Hematopoietic multipotent progenitor cell treated with erythropoietin and hydrocortisone succinate and interleukin-3 and kit ligand, for 8 days (in vitro differentiated cells): ENCODE measurements around the gene THEMIS.
"Not testable (repeated sequence)": the region's sequence is repeated elsewhere in the genome, so short reads cannot be mapped to it uniquely, and the experiment has no call there.

ENCODE experiments used
- DNase-seq: peaks from one replicate; pipeline ENCODE4 v3.0.0-alpha.2; 2015

THEMIS gene

DNA sequence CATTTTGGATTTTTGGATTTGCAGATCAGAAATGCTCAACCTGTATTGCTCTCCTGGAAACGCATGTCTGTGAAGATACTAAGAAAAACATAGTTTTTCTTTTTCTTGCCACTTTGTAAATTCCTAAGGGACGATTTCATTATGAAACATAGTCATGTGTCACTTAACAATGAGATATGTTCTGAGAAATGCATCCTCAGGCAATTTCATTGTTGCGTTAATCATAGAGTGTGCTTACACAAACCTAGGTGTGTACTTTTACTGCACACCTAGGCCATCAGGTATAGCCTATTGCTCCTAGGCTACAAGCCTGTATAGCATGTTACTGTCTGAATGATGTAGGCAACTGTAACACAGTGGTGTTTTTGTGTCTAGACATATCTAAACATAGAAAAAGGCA is 13.4 kb upstream of the THEMIS start:
- no peak for DNase-seq

DNA sequence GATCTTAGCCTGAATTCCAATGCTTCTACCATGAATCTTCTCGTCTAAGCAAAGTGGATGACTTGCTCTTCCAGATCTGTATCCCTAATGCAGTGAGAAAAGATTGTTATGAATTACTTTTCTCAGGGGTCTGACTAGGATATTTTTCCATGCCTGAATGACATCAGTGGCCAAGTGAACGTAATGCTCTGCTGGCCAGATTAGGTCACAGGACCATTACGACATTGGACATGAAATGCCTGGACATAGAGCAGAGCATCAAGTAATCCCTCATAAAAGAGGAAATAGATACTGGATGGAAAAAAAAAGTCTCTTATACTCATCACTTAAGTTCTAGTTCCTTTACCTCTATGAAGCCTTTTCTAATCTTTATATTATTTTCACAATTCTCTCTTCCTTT is 12.1 kb upstream of the THEMIS start:
- DNase-seq, result no peak

DNA sequence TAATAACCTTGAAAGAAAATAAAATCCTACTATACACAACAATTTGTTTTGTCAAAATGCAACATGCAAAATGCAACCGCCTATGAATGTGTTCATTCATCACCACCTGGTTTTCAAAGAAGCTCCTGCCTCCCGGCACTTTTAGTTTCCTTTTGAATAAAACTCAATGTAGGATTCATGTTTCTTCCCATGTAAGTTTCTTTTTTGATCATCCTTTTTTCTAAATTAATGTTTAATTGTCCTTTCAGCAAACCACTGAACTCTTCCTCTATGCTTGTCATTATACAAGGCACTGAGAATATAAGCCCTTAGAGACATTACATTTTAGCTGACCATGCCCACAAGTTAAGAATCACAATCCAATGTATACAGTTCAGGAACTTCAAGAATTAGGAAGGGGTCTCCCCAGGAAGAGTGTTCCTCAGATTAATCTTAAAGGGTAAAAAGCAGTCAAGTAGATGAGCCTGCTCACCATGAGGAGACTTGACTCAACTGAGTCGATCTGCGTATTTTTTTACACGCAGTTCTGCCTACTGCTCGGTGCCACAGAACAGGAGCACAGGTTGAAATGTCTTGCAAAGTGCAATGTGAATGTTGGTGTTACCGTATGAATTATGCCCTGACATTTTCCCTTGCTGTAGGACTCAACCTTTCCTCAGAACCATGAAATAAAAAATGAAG is 7.2 kb upstream of the THEMIS start:
- no peak for DNase-seq

DNA sequence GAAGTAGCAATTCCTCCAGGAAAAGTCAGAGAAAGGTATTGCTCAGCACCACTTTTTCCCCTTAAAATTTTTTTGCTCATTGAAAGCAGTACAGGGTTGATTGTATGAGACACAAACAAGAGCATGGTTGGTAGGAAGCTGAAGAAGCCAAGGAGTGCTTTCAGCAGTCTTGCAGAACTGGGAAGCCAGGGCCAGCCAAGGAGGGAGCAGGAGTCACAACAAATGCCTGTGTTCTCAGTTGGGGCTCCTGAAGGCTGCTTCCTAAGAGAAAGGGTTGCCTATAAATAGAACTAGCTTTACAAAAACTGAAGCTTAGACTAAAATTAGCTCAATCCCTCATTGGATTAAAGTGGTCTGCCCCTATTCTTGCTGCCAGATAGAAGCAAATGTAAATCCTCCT is 3.3 kb upstream of the THEMIS start:
- DNase-seq, result no peak

DNA sequence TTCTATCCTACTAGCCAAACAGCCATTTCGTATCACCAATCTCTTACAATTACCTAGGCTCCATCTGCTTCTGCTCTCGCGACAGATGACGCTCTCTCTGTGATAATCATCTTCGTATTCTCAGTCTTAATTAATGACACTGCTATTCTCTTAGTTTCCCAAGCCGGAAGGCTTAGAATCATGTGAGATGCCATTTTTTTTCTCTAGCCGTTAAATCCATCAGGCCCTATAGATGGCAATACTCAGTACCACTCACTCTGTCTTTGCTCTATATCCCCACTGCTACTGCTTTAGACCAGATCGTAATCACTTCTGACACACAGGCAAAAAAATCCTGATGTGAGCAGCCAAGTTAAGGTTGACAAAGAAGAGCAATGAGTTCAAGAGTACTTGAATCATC is 2.1 kb upstream of the THEMIS start:
- DNase-seq, result no peak

DNA sequence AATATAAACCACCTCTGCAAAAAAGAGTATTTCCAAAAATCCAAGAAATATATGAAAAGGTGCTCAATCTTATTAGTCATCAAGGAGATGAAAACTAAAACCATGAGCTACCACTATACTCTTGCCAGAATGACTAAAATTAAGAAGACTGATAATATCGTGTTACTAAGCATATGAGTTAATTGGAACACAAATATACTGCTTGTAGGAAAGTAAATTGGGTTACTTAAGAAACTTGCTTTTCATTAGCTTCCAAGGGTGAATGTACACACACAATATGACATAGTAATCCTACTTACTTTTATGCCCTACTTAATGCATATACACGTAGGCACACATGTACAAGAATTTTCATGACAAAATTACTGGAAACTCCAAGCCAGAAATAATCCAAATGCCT is 3.4 kb downstream of the THEMIS start:
- DNase-seq, result no peak

DNA sequence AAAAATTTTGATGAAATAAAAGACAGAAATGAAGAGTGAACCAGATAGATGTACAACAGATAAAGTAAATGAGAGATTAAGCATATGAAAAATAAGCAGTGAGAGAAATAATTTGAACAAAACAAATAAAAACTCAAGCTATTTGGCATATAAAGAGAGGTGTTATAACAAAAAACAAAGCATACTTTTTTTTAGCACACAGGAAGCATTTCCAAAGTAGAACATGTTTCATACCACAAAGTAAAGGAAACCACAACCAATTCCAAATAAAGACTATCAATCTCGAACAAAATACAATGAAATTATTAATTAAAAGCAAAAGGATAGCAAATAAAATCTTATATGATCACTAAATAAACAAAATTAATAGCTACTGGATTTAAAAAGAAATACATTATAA is 6.8 kb downstream of the THEMIS start:
- no peak for DNase-seq

DNA sequence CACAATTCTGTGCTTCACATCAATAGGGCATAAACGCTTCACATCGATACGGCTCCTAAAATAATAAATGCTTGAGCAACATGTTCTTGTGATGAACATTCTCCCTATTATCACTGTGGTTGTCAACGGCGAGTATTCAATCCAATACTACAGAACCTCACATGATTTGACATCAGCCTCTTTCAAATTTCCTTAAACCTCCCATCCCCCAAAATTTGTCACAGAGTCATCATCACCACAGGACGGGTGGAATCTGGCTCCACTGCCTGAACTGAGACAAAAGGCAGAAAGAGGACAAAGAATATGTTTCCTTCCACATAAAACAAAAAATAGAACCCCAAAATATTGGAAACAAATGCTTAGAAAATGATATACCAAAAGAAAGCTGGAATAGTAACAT is 7.3 kb downstream of the THEMIS start:
- DNase-seq, result no peak

DNA sequence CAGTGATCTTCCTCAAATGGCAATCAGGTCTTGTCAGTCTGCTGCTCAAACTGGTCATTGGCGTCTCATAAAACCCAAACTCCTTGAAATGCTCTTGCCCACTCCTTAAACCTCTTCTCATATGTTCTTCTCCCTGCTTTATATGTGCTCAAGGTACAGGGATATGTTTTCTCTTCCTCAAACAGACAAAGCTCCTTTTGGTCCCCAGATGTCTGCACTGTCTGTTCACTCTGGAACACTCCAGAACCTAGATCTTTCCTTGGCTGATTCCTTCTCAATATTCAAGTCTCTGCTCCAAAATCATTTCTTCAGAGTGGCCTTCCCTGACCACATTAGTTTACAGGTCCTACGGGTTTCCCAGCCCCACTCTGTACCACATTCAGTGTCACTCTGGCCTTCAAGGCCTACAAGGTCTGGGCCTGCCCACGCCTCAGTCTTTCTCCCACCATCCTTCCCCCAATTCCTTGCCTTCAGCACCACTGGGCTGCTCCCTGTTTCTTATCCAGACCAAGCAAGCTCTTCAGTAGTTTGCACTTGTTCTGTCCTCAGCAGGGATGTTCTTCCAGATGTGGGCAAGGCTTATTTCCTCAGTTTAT is 9.0 kb downstream of the THEMIS start:
- no peak for DNase-seq

DNA sequence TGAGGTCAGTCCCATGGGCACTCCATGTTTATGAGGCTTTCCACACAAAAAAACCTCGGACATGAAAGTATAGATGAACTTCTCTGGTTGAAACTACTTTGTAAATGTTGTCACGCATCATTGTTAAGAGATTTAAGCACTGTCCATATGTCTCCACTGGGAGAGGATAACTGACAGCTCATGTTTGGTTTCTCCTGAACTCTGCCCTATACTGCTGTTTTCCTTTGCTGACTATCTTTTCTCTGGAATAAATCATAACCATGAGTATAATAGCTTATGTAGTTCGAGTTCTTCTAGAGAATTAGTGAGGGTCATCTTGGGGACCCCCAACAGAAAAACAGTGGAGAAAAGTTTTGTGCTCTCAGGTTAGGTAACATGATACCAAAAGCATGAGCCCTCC is 14.3 kb downstream of the THEMIS start:
- DNase-seq, result no peak

DNA sequence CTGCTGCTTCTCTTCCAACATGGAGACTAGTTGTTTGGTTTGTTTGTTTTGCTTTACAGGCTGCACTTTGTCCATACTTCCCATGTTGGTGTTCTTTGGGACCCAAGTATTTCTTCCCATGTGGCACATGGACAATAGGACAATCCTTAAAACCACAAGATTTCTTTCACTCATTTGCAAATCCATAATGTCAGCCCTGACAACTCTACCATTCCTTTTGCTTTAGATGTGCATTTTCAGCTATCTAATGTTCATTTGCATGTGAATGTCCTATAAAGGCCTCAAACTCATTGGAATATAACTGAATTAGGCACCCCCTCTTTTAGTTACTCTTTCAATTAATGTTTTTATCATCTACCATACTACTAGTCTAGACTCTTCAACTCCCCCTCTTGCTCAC is 16.7 kb downstream of the THEMIS start:
- no peak for DNase-seq

DNA sequence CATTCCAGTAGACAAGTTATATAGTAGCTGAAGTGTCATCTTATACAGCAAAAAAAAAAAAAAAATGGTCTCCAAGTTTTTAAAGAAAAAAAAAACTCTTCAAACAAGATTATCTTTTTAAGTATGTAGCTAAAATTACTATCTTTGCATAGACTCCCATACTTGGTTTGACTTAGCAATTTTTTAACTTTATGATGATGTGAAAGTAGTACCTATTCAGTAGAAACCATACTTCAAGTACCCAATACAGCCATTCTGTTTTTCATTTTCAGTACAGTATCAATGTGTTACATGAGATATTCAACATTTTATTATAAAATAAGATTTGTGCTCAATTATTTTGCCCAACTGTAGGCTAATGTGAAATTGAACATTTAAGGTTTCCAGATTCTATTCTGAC is 18.9 kb downstream of the THEMIS start:
- DNase-seq, result not testable (repeated sequence)

DNA sequence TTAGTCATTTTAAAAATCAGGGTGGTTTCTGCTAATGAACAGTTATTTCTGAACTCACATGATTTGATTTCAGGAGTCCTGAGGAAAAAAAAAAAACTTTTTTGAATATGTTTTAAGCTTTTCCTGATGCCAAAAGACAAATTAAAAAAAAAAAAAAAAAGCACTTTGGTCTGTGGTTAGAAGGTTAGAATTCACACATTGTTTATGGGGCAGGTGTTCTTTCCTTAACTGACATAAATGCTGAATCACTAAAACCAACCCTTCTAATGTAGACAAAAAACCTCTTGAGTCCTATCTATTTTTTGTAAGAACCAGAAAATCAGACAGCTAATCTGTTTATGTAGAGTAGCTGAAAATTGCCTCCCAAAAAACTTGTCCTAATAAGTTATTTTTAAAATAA is 20.4 kb downstream of the THEMIS start:
- DNase-seq, result no peak

DNA sequence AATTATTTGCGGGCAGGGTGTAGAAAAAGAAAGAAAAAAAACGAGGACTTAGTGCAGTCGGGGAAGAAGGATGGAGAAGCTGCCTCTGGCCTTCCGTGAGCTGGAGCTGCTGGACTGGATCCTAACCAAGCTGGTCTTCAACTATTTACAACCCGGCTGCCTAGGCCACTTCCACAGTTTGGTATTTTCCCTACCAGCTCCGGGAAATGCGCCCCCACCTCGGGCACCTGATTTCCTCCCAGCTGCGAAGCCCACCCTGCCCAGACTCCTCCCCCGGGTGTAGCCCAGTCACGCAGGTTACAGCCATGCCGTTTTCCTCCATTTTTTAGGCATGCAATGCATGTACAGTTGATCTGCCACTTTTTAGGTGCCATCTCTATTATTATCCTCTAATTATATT is 21.2 kb downstream of the THEMIS start:
- no peak for DNase-seq

DNA sequence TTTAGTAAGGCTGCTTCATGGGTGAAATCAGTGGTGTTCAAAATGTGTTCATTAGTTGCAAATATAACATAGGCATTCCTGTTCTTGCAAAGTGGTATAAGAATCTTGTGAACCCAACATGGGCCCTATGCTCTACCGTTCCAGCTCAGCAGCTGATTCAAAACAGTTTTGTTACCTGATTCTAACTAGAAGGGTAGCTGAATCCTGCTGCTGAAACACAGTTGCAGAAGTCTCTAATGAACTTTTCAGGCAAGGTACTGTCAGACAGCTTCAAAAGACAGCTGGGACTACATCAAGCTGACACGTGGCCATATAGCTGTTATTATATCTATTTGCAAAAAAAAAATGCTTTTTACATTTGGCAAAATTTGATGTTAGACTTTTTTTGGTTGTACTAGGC is 22.7 kb downstream of the THEMIS start:
- DNase-seq, result no peak

DNA sequence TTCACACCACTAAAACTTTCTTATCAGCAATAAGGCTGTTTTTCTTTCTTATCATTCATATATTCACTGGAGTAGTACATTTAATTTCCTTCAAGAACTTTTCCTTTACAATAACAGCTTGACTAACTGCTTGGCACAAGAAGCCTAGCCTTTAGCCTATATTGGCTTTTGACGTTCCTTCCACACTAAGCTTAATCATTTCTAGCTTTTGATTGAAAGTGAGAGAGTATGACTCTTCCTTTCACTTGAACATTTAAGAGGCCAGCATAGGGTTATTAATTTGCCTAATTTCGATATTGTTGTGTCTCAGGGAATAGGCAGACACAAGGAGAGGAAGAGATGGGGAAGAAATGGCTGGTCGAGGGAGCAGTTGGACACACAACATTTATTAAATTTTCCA is 23.6 kb downstream of the THEMIS start:
- no peak for DNase-seq

DNA sequence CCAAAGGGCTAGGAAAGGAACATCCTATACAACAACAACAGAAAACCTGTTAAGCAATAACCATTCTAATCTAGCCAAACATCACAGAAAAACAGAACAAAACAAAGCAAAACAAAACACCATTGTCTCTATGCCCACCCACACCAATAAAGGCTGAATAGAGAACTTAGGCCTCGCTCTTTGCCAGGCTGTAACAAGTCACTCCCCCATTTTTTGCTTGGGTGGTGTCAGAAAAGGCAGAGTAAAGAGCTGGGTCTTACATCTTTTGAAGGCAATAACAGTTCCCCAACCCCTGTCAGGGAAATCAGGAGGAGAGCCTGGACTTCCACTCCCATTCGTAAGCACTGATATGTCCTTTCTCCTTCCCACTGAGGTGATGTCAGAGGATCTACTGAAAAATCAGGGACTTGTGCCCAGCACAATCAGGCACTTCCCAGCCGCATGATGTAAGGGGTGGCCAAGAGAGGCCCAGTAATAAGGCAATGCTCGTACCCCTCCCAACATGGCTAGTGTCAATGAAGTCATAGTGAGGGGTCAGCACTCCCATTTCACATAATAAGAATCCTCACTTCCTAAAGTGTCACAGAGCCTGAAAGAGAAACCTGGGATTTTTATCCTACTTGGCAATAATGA is 31.0 kb downstream of the THEMIS start:
- no peak for DNase-seq

DNA sequence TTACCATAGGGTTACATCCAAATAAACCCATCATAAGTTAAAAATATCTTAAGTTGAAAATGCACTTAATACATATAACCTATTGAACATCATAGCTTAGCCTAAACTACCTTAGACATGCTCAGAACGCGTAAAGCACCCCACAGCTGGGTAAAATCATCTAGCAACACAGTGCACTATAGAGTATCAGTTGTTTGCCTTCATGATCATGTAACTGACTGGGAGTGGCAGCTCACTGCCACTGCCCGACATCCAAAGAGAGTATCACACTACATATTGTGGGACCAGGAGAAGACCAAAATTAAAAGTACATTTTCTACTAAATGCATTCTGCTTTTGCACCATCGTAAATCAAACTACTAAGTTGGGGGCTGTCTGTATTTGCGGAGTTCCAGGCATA is 31.7 kb downstream of the THEMIS start:
- no peak for DNase-seq

DNA sequence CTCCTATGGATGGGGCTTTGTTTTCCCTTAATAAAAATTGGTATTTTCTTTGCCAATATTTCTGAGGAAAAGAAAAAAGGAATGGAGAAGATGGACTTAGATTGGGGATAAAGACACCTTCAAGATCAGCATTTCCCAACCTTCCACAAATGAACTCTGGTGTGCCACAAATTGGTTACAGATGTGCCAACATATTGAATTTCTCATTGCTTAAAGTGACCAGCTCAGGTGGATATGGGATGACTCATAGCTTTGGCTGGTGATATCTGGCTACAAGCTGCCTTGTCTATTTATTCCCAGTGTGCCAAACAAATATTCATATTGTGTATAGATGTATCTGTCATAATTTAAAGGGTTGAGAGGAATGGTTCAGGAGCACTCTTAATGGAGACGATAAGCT is 32.5 kb downstream of the THEMIS start:
- no peak for DNase-seq

DNA sequence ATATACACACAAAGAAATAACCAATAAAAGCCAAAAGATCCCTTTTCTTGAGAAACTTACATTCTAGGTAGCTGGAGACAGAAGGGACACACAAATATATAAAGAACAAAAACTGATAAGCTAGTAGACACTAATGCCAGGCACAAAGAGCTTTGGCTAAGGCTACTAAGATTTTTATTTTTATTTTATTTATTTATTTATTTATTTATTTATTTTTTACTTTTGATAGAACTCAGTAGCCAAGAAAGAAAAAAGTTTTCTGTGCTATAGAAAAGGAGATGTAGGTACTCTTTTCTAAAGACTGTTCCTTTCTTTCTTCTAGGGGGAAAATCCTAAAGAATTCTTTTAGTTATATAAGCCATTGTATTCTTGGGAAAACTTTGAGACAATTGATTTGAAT is 34.1 kb downstream of the THEMIS start:
- no peak for DNase-seq

DNA sequence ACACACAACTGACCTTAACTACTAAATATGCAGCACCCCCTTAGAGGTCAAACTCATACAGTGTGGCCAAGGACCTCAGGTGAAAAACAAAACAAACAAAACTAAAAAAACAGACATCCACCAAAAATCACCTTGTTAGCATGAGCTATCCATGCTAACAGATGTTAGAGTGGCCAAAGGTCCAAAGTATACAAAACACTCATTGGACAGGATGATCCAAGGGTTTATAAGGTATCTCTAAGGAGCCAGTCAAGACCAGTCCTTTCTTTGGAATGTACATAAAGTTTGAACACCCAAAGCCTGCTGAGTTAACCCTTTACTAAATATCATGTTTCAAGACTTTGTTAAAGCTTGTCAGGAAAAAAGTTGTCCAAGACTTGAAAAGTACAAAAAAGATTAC is 35.8 kb downstream of the THEMIS start:
- DNase-seq, result no peak

DNA sequence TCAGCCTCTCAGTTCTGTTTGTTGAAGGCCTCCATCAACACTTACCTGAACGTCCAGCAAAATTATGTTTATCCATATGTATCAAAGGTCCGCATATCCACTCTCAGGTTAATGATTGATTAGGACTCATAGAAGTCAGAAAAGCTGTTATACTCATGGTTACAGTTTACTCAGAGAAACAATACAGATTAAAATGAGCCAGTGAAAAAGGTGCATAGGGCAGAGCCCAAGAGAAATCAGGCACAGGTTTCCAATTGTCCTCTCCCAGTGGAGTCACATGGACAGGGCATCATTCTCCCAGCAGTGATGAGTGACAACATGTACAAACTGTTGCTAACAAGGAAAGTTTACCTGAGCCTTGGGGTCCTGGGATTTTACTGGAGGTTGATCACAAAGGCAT is 36.2 kb downstream of the THEMIS start:
- DNase-seq, result no peak

DNA sequence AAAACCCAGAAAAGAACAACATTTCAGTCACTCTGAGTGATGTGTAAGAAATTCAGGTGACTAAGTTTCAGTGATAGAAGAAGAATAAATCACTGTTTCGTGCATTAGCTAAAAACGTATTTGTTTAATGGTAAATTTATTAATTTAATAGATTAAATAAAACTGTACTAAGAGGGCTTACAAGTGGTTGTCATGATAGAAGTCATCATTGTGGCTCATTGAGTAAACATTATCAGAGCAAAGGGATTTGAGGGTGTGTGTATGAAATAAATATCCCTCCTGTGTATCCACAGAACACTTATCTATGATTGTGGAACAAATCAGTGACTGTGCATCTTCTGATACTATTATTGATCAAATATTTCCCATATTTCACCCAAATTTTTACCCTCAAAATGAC is 40.1 kb downstream of the THEMIS start:
- DNase-seq, result no peak

DNA sequence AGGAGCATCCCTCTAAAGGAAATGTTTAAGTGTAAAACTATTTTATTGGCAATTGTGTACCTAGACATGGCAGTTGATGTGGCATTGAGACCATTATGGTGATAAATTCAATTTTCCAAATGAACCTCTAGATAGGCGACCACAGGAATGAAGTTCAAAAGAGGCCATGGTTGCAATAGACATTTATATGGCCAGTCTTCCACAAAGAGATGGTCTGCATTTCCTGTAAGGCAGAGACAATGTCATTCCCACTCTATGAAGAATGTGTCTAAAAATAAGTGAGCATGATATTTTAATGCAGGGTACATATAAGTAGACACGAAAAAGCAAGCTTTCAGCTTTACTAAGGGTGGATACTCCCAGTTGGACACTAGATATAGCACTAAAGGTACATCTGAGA is 40.9 kb downstream of the THEMIS start:
- no peak for DNase-seq
